PFSK-1 (cell line): ENCODE data around the gene TPRX1.

Experiments
- FOXP2 ChIP-seq: optimal IDR thresholded peaks from 2 replicates; pipeline ENCODE3; 2011; ENCODE audit warnings: borderline replicate concordance, control low read depth, inconsistent platforms; ENCODE audit not compliant: insufficient read depth; ENCODE audit errors: extremely low read length, extremely low read depth
- POLR2AphosphoS5 ChIP-seq: IDR thresholded peaks from 2 replicates; pipeline ENCODE4 v1.6.1; 2012; ENCODE audit warnings: low read depth, mild to moderate bottlenecking, control low read depth, low read length, moderate library complexity
- SIN3A ChIP-seq: IDR thresholded peaks from 2 replicates; pipeline ENCODE4 v1.6.1; 2012; ENCODE audit warnings: mild to moderate bottlenecking, low read length, moderate library complexity, borderline replicate concordance; ENCODE audit not compliant: insufficient read depth
- TAF1 ChIP-seq: IDR thresholded peaks from 2 replicates; pipeline ENCODE4 v1.6.1; 2012; ENCODE audit warnings: low read length, control low read depth, borderline replicate concordance; ENCODE audit not compliant: insufficient read depth
- TF ChIP-seq, protein P1 (sequence below), 2 experiments: IDR thresholded peaks; 2 replicates each; pipeline versions ENCODE4 v1.6.1 to v1.8.0; 2011 to 2012; ENCODE audit warnings: low read depth in 2 of 2, low read length in 2 of 2, control low read depth in 1 of 2, inconsistent platforms in 1 of 2, mild to moderate bottlenecking in 1 of 2, moderate library complexity in 1 of 2; ENCODE audit not compliant: insufficient read depth in 1 of 2

TPRX1 gene

DNA sequence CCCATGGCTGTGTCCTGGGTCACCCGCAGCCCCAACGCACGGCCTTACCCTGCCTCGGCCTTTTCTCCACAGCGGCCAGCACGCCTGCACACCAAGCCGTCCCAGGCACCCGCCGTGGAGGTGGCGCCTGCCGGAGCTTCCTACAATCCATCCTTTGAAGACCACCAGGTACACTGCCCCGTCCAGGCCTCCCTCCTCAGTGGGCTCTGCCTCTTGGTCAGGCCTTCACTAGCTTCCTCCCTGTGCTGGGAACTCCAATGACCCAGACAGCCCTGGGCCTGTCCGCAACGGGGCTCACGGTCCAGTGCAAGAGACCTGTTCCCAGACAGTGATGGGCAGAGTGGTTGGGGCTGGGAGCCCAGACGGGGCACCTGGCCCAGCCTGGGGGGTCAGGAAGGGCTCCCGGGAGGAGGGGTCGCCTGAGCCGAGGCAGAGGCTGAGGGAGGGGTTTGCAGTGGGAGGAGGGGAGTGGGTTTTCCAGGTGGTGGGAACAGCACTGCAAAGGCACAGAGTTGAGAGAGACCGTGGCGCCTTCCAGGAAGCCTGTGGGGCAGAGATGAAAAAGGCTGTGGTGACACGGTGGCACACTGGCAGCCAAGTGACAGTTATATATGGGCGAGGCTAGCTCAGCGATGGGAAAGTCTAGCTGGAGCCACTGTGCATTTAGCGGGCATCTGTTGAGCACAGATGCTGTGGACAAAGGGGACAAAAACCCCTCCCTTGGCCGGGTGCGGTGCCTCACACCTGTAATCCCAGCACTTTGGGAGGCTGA, 51.7 kb downstream of the TPRX1 start:
- TF ChIP-seq SIN3A (no peak), FOXP2 (no peak), POLR2AphosphoS5 (no peak), TAF1 (no peak)
- TF ChIP-seq, protein P1, sequence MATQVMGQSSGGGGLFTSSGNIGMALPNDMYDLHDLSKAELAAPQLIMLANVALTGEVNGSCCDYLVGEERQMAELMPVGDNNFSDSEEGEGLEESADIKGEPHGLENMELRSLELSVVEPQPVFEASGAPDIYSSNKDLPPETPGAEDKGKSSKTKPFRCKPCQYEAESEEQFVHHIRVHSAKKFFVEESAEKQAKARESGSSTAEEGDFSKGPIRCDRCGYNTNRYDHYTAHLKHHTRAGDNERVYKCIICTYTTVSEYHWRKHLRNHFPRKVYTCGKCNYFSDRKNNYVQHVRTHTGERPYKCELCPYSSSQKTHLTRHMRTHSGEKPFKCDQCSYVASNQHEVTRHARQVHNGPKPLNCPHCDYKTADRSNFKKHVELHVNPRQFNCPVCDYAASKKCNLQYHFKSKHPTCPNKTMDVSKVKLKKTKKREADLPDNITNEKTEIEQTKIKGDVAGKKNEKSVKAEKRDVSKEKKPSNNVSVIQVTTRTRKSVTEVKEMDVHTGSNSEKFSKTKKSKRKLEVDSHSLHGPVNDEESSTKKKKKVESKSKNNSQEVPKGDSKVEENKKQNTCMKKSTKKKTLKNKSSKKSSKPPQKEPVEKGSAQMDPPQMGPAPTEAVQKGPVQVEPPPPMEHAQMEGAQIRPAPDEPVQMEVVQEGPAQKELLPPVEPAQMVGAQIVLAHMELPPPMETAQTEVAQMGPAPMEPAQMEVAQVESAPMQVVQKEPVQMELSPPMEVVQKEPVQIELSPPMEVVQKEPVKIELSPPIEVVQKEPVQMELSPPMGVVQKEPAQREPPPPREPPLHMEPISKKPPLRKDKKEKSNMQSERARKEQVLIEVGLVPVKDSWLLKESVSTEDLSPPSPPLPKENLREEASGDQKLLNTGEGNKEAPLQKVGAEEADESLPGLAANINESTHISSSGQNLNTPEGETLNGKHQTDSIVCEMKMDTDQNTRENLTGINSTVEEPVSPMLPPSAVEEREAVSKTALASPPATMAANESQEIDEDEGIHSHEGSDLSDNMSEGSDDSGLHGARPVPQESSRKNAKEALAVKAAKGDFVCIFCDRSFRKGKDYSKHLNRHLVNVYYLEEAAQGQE (IDR thresholded peaks at IDR 0.05; ENCODE audit: insufficient read depth in 1 of 2, low read depth in 2 of 2, low read length in 2 of 2) = no peak
